Dermis microvascular lymphatic vessel endothelial cell (primary cell): Measurements from ENCODE around the gene DUSP12. TPM values are rescaled to one million over a fixed set of nuclear protein-coding genes. Genes with fewer than 3 reads are reported as not detected.

Source experiments
- DNase-seq, 2 donors: peaks; one replicate each; pipeline versions ENCODE4 v3.0.0 to v3.0.0-alpha.2; 2010; ENCODE audit warnings: low read depth in 2 of 2
- total RNA-seq: library from RNA; depleted of rRNA; stranded (reverse); fragments of >200 nt; gene quantifications from 2 replicates; pipeline ENCODE4 v1.2.1, GENCODE V29; 2014

DUSP12 gene
- total RNA-seq, 1 donor from 2014 or later = 28.5 TPM

GRCh38 chr1:161727256-161727924 lies 22.2 kb upstream of the DUSP12 start:
- no peak for DNase-seq

DNA sequence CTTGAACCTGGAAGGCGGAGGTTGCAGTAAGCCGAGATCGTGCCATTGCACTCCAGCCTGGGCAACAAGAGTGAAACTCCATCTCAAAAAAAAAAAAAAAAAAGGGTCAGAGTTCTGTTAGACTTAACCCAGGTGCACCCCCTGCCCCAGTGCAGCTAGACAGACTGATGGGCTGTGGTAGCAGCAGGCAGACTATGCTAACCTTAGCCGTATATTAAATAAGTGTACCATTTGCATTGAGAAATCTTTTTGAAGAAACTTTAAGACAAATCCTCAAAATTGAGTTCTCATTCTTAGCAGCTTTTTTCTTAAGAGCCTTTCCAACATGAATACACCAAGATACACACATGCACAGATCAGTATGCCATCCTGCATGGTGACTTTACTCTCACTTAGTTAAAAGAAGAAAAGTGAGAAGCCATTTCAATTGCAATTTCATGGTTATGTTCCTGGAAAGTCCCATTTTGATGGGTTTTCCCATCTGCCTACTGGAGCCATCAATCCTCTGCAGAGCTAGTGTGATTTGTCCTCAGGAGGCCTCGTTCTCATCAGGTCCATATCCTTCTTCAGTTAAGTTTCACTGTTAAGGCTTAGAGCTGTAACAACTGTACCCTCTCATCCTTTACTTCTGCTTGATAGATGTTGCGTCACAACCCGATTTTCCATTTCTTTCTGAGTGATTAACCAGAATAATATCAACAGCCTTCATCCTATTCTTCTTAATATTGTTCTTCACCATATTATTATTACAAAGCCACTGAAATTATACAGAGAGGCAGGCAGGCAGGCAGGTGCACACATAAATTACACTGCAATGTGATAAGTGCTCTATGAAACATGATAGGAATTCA lies 21.0 kb upstream of the DUSP12 start:
- no peak for DNase-seq

- peak in 1 of 2 donors; percentile 59 for DNase-seq
Measured at GRCh38 chr1:161730050-161730564, 19.5 kb upstream of the DUSP12 start.

DNA sequence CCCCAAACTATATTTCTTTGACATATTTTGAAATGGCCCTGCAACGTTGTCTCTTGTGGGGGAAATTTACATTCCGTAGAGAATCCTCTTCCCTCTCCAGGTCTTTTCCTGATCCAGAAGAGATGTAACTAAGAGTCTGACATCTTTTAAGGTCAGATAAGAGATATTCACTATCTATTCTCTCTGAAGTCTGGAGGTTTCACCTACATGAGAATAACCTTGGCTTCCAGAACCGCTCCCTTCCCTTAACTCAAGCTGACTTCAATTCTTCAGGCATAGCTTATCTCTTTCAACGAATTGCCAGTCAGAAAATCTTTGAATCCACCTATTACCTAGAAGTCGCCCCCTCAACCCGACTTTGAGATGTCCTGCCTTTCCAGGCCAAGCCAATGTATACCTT lies 18.3 kb upstream of the DUSP12 start:
- no peak for DNase-seq

DNA sequence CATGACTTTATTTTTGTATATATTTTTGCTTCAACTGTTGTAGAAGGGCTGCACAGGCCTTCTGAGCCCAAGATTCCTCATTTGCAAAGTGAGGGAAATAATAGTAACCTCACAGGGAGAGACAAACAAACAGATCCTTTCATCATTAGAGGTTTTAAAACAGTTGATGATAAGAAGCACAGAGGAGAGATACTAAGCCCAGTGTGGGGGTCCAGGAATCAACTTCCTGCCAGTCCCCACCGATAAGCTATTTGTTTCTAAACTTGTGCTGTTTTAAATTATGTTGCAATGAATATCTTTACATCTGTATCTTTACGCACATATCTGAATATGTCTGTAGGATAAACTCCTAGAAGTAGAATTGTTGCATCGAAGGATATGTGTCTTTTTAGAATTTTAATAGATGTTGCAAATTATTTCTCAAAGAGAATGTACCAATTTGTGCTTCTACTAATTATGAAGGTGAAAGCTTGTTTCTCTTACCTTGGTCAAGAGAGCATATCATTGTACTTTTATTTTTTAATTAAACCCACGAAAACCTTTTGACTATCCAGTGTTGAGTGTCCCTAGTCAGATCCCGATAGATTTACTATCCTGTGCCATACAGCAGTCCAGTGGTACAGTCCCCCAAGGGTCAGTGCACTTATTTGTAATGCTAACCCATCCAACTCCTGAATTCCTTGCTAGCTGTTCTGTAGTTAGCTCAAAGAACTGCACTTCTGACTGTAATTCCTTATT lies 17.4 kb upstream of the DUSP12 start:
- DNase-seq = no peak

DNA sequence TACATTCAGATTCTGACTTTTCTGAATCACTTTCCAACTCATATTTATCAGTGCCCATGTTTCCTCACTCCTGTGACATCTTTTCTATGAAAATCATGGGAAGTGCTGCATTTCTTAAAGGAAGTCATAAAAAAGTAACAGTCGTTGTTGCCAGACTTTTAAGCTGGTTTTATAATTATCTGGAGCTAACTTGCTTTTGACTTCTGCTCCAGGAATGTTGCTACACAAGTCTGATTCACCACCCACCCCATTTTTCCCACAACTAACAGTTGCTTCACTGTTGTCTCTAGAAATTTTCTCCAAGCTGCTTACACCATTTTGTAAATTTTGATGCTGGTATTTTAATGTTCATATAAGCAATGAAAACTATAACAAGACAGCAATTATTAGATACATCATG lies 16.1 kb upstream of the DUSP12 start:
- peak in 1 of 2 donors; percentile 81 for DNase-seq

- no peak for DNase-seq
Measured at GRCh38 chr1:161735837-161736236, 13.7 kb upstream of the DUSP12 start.

- no peak for DNase-seq
Measured at GRCh38 chr1:161736335-161736969, 13.1 kb upstream of the DUSP12 start.

- DNase-seq = no peak
Measured at GRCh38 chr1:161737625-161738024, 12.0 kb upstream of the DUSP12 start.

- peak; percentile 45 to 75 for DNase-seq
Measured at GRCh38 chr1:161738627-161739287, 10.8 kb upstream of the DUSP12 start.

DNA sequence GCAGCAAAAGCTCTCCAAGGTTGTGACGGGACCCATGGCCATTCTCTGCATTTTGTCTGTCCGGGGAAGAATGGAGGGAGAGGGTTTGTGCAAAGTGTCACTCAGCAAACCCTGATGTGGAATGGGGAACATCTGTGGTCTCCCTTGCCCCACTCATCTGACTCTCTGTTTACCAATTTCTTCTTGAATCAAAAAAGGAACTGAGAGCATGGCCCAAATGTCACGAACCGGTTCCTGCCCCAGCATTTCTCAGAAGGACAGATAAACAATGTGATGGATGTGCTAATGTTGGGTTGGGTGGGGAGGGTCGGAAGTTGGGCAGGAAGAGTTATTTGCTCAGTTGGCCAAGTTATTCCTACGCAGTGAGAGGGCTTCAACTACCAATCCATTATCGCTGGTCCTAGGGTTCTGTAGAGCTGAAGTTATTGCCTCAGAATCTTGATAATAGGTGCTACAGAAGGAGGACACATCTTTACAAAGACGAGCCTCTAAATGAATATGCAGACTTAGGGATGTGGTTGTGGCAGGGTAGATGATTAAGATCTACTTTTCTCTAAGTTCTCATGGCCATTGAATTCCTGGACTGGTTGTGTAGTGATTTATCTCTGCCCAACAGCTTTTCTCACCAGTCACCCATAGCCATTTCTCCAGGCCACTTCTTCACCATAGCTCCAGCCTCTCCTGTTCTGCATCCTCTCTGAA lies 9.6 kb upstream of the DUSP12 start:
- DNase-seq = no peak

GRCh38 chr1:161740921-161741320 lies 8.7 kb upstream of the DUSP12 start:
- DNase-seq = no peak

DNA sequence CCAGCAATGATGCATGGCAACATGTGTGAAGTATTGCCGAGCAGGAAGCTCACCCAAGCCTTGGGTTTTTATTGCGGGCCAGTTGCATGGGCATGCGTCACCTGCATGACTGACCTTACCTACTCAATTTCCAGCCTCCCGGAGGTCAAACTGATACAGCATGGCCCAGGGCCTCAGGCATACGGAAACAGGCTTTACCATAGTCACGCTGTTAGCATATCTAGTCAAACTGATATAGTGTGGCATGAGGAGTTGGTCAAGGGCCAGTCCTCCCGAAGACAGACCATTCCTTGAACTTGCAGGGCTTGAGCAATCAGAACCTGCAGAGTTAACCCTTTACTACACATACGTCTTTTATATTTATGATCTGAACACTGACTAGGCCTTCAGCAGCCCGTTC lies 6.4 kb upstream of the DUSP12 start:
- DNase-seq = no peak

GRCh38 chr1:161747801-161748200 lies 1.8 kb upstream of the DUSP12 start:
- DNase-seq = no peak

DNA sequence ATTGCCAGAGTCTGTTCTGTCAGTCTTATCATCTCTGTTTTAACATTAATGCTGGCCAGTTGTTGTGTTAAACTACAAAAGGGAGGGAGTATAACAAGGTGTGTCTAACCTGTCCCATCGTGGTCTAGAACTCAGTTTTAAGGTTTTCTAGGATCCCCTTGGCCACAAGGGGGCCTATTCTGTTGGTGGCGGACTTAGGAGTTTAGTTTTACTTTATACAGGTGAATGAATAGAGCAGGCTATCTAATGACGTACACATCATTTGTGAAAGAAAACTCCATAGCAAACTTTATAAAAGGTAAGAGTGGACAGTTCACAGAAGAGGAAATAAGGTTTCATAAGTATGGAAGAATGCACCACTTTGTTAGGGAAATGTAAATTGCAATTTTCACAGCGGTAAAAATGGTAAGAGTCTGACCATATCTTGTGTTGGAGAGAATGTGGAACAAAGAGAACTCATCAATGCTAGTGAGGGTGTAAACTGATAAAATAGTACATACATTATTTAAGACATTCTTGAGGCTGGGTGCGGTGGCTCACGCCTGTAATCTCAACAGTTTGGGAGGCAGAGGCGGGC lies 14.0 kb downstream of the DUSP12 start:
- DNase-seq = peak in 1 of 2 donors; percentile 51

DNA sequence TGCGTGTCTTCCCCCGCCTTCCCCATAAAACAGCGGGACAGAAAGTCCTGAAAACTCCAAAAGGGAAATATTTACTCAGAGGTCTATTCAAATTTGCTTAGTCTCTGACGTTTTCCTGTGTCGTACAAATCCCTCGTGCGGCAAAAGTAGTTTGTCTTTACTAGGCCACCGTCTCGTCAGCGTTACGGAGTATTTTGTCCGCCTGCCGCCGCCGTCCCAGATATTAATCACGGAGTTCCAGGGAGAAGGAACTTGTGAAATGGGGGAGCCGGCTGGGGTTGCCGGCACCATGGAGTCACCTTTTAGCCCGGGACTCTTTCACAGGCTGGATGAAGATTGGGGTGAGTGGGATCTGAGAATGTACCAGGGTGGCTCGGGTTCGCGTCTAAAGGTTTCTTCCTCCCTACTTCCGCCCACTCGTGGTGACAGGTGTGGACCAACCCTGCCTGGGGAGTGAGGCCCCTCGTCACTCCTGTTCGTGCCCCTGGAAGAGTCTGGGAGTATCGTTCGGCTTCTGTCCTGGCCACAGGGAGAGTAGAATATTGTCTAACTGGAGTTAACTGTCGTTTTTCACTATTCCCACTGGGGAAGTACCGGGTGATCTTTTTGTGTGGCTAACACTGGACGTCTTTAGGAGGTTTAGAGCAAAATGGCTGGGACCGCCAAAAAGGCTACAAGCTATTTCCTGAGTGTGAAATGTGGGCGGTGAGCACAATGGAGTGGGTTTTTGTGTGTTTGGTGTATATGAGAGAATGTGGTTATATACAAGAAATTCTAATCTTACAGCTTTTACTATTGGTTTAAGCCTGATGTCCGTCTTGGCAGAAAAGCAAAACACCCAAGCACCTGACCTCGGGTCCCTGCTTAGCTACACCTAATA lies 16.8 kb downstream of the DUSP12 start, which contains the start of gene ATF6:
Gene ATF6 (plus strand): TSS at position 219 of the 880 bp plus-strand sequence. CDS start 41 bp downstream, at position 260.
- peak; percentile 97 to 98 for DNase-seq

- no peak for DNase-seq
Measured at GRCh38 chr1:161768461-161768860, 18.9 kb downstream of the DUSP12 start.

- peak; percentile 83 to 89 for DNase-seq
Measured at GRCh38 chr1:161768986-161769672, 19.5 kb downstream of the DUSP12 start.
